ENCODE data around the gene ZSCAN25. TPM values are rescaled to one million over a fixed set of nuclear protein-coding genes. Genes with fewer than 3 reads are reported as not detected.

ZSCAN25 gene
- total RNA-seq, 1 donor from 2014 or later = 31.2 TPM

- H3K36me3 Mint-ChIP-seq (ENCODE audit: low read depth) = peaks cover 94% of the 10 kb centered on the region
- intact Hi-C loops (cut with micrococcal nuclease) = loop anchor here (5.0 to 10.0 kb wide), 2 partner anchors 165 to 462 kb away; partner anchors contain the start of genes COPS6 and ZNF3
- no peak for DNase-seq (ENCODE audit: low spot score)
- peak overlapping the region; percentile 97 for H3K27ac Mint-ChIP-seq
- no peaks in the 10 kb centered on the region for H3K27me3 Mint-ChIP-seq (ENCODE audit: low read depth)
- peaks cover 76% of the 10 kb centered on the region for H3K4me1 Mint-ChIP-seq (ENCODE audit: low read depth)
- no peaks in the 10 kb centered on the region for H3K9me3 Mint-ChIP-seq
- H3K4me3 Mint-ChIP-seq (ENCODE audit: low read depth) = peak overlapping the region; percentile 91
Measured at GRCh38 chr7:99622596-99622995, 5.8 kb downstream of the ZSCAN25 start.

GRCh38 chr7:99623091-99623693 is 6.4 kb downstream of the ZSCAN25 start:
- Mint-ChIP-seq H3K36me3 (ENCODE audit: low read depth) (peaks cover 92% of the 10 kb centered on the region), H3K27me3 (ENCODE audit: low read depth) (no peaks in the 10 kb centered on the region), H3K4me1 (ENCODE audit: low read depth) (peaks cover 70% of the 10 kb centered on the region), H3K4me3 (ENCODE audit: low read depth) (peak overlapping the region; percentile 91), H3K27ac (peak overlapping the region; percentile 97), H3K9me3 (no peaks in the 10 kb centered on the region)
- DNase-seq (ENCODE audit: low spot score) = no peak
- intact Hi-C loops (cut with micrococcal nuclease) = loop anchor here (1.0 to 10.0 kb wide), 3 partner anchors 14 to 462 kb away; partner anchors contain the start of genes COPS6 and ZNF3

- Mint-ChIP-seq H3K27ac (peak overlapping the region; percentile 97), H3K36me3 (ENCODE audit: low read depth) (peaks cover 92% of the 10 kb centered on the region), H3K9me3 (no peaks in the 10 kb centered on the region), H3K4me3 (ENCODE audit: low read depth) (peak overlapping the region; percentile 91), H3K27me3 (ENCODE audit: low read depth) (no peaks in the 10 kb centered on the region), H3K4me1 (ENCODE audit: low read depth) (peaks cover 70% of the 10 kb centered on the region)
- intact Hi-C loops (cut with micrococcal nuclease) = loop anchor here (1.0 to 10.0 kb wide), 3 partner anchors 13 to 461 kb away; partner anchors contain the start of genes COPS6 and ZNF3
- DNase-seq (ENCODE audit: low spot score) = no peak
Measured at GRCh38 chr7:99623702-99624447, 7.1 kb downstream of the ZSCAN25 start.

- H3K27me3 Mint-ChIP-seq (ENCODE audit: low read depth) = no peaks in the 10 kb centered on the region
- peaks cover 64% of the 10 kb centered on the region for H3K4me1 Mint-ChIP-seq (ENCODE audit: low read depth)
- peak overlapping the region; percentile 97 for H3K27ac Mint-ChIP-seq
- intact Hi-C loops (cut with micrococcal nuclease) = loop anchor here (5.0 to 10.0 kb wide), 2 partner anchors 163 to 460 kb away; partner anchors contain the start of genes COPS6 and ZNF3
- H3K9me3 Mint-ChIP-seq = no peaks in the 10 kb centered on the region
- peaks cover 92% of the 10 kb centered on the region for H3K36me3 Mint-ChIP-seq (ENCODE audit: low read depth)
- DNase-seq (ENCODE audit: low spot score) = peak; percentile 72
- peak overlapping the region; percentile 91 for H3K4me3 Mint-ChIP-seq (ENCODE audit: low read depth)
Measured at GRCh38 chr7:99624484-99624883, 7.7 kb downstream of the ZSCAN25 start.

DNA sequence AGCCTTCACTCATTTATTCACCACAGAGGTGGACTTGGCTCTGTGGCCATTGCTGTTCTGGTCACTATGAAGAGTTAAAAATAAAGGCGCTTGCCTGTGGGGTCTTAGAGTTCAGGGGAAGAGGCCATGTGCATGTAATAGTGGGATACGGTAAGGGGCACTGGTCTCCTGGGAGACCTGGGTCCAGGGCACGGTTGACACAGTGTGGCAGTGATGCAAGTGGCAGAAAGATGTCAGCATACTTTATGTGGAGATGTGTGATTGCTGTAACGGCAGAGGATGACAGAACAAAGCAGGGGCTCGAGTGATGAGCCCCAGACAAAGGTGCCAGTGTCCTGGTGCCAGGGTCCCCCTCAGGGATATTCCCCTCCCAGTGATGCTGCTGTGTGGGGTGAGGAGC is 8.6 kb downstream of the ZSCAN25 start:
- Mint-ChIP-seq H3K4me1 (ENCODE audit: low read depth) (peaks cover 65% of the 10 kb centered on the region), H3K27ac (peak overlapping the region; percentile 97), H3K9me3 (no peaks in the 10 kb centered on the region), H3K27me3 (ENCODE audit: low read depth) (no peaks in the 10 kb centered on the region), H3K4me3 (ENCODE audit: low read depth) (peak overlapping the region; percentile 91), H3K36me3 (ENCODE audit: low read depth) (peaks cover 94% of the 10 kb centered on the region)
- no peak for DNase-seq (ENCODE audit: low spot score)
- intact Hi-C loops (cut with micrococcal nuclease) = loop anchor here (10.0 kb wide), 1 partner anchor 459 kb away; the partner anchor contains the start of genes COPS6 and ZNF3

GRCh38 chr7:99625961-99626360 is 9.2 kb downstream of the ZSCAN25 start:
- Mint-ChIP-seq H3K4me1 (ENCODE audit: low read depth) (peaks cover 70% of the 10 kb centered on the region), H3K27ac (peak overlapping the region; percentile 38), H3K36me3 (ENCODE audit: low read depth) (peaks cover 94% of the 10 kb centered on the region), H3K9me3 (no peaks in the 10 kb centered on the region), H3K27me3 (ENCODE audit: low read depth) (no peaks in the 10 kb centered on the region), H3K4me3 (ENCODE audit: low read depth) (peak overlapping the region; percentile 91)
- intact Hi-C loops (cut with micrococcal nuclease) = loop anchor here (10.0 kb wide), 1 partner anchor 459 kb away; the partner anchor contains the start of genes COPS6 and ZNF3
- no peak for DNase-seq (ENCODE audit: low spot score)

DNA sequence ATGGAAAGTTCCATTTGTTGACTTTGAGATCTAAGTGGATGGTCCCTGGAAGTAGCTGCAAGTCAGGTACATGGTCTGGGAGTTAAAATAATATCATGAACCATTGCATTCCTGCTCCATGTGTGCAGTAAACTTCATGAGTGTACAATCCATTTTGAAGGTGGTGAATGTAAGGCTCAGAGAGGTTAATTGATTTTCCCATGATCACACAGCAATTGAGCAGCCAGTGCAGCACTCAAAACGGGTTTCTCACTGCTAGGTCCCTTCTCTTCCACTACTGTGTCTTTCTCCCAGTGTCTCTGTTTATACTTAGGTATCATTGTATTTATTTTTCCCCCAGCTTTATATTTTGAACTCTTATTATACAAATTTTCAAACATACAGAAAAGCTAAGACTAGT is 9.9 kb downstream of the ZSCAN25 start:
- Mint-ChIP-seq H3K36me3 (ENCODE audit: low read depth) (peaks cover 94% of the 10 kb centered on the region), H3K9me3 (no peaks in the 10 kb centered on the region), H3K27ac (peak overlapping the region; percentile 38), H3K4me1 (ENCODE audit: low read depth) (peaks cover 69% of the 10 kb centered on the region), H3K27me3 (ENCODE audit: low read depth) (no peaks in the 10 kb centered on the region), H3K4me3 (ENCODE audit: low read depth) (no peak overlapping the region)
- intact Hi-C loops (cut with micrococcal nuclease) = loop anchor here (10.0 kb wide), 1 partner anchor 458 kb away; the partner anchor contains the start of genes COPS6 and ZNF3
- DNase-seq (ENCODE audit: low spot score) = no peak

- no peaks in the 10 kb centered on the region for H3K27me3 Mint-ChIP-seq (ENCODE audit: low read depth)
- peaks cover 64% of the 10 kb centered on the region for H3K4me1 Mint-ChIP-seq (ENCODE audit: low read depth)
- DNase-seq (ENCODE audit: low spot score) = no peak
- intact Hi-C loops (cut with micrococcal nuclease) = loop anchor here (10.0 kb wide), 1 partner anchor 457 kb away; the partner anchor contains the start of genes COPS6 and ZNF3
- peaks cover 92% of the 10 kb centered on the region for H3K36me3 Mint-ChIP-seq (ENCODE audit: low read depth)
- no peaks in the 10 kb centered on the region for H3K9me3 Mint-ChIP-seq
- no peak overlapping the region for H3K4me3 Mint-ChIP-seq (ENCODE audit: low read depth)
- H3K27ac Mint-ChIP-seq = no peak overlapping the region
Measured at GRCh38 chr7:99627513-99627912, 10.8 kb downstream of the ZSCAN25 start.

DNA sequence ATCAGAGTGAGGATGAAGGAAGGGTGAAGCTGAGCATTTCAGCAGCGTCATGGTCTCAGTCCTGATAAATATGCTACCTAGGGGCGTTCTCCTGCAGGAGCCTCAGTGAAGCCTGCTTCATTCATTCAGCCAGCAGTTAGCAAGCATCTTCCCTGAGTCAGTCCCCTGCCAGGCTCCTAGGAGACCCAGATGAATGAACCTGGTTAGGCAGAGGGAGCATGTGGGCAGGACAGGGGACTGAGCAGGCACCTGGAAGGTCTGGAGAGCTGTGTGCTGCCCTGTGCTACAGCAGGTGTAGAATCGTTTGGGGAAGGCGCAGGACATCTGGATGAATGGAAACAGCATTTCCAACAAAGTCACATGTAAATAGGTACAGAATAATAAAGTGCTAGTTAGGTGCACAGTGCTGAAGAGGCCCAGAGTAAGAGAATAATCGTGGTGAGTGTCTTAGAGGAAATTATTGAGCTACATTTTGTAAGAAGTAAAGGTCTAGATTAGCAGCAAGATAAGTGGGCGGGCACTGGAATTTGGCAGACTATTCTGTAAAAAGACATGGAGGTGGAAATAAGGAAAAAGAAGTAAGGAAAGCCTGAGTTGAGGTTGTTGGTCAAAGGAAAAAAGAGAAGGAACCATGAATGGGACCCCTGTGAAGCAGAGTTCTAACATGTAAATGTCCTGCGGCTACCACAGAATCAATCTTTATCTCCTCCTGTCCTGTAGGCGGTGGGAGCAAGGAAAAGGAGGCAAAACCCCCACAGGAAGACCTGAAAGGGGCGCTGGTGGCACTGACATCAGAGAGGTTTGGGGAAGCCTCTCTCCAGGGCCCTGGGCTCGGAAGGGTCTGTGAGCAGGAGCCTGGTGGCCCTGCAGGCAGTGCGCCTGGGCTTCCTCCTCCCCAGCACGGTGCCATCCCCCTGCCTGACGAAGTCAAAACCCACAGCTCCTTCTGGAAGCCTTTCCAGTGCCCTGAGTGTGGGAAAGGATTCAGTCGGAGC is 12.0 kb downstream of the ZSCAN25 start:
- no peaks in the 10 kb centered on the region for H3K27me3 Mint-ChIP-seq (ENCODE audit: low read depth)

DNA sequence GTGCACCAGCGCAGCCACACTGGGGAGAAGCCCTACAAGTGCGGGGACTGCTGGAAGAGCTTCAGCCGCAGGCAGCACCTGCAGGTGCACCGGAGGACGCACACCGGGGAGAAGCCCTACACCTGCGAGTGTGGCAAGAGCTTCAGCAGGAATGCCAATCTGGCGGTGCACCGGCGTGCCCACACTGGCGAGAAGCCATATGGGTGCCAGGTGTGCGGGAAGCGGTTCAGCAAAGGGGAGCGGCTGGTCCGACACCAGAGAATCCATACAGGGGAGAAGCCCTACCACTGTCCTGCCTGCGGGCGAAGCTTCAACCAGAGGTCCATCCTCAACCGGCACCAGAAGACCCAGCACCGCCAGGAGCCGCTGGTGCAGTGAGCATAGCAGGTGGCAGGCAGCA is 12.9 kb downstream of the ZSCAN25 start:
- Mint-ChIP-seq H3K27ac (no peak overlapping the region), H3K27me3 (ENCODE audit: low read depth) (no peaks in the 10 kb centered on the region), H3K4me1 (ENCODE audit: low read depth) (peaks cover 43% of the 10 kb centered on the region), H3K4me3 (ENCODE audit: low read depth) (no peak overlapping the region), H3K36me3 (ENCODE audit: low read depth) (peaks cover 82% of the 10 kb centered on the region), H3K9me3 (no peaks in the 10 kb centered on the region)
- DNase-seq (ENCODE audit: low spot score) = no peak
- intact Hi-C loops (cut with micrococcal nuclease) = loop anchor here (10.0 kb wide), 1 partner anchor 455 kb away; the partner anchor contains the start of genes COPS6 and ZNF3

More for the DNA sequence above, 12.0 kb downstream of the ZSCAN25 start:
- Mint-ChIP-seq H3K36me3 (ENCODE audit: low read depth) (peaks cover 90% of the 10 kb centered on the region), H3K4me3 (ENCODE audit: low read depth) (no peak overlapping the region), H3K9me3 (no peaks in the 10 kb centered on the region), H3K4me1 (ENCODE audit: low read depth) (peaks cover 52% of the 10 kb centered on the region), H3K27ac (peak overlapping the region; percentile 39)
- intact Hi-C loops (cut with micrococcal nuclease) = loop anchor here (10.0 kb wide), 1 partner anchor 456 kb away; the partner anchor contains the start of genes COPS6 and ZNF3
- DNase-seq (ENCODE audit: low spot score) = no peak

DNA sequence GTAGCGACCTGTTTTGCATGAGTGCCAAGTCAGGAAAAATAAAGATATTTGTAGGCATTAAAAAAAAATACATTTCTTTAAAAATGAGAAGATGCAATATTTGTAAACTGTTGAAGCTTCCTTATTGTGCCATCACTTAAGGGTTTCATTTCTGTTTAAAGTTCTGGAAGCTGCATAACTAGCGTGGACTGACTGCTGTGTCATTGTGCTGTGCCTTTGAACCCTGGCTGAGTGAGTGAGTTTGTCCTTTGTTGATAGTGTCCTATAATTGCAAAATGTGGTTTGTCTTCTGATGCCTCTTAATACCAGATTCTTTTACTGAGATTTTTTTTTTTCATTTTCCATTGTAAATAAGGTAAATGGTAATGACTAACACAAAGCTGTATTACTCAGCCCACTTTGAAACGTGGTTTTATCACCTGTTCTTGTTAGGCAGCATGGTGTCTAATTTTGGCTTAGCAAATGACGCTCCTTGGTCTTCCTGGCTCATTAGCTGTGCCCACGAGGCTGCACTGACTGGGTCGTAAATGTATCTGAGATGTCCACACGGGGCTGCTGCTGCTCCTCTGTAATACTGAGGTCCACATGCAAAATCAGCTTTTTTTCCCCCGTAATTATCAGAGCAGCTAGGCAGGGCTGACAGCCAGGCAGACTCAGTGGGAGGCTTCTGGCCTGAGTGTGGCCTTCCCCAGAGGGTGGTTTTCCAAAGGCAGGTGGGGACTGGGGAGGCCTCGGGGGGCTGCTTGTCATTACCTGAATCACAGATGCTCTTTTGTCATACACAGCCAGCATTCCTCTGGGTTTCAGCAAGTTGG is 14.8 kb downstream of the ZSCAN25 start:
- no peak for DNase-seq (ENCODE audit: low spot score)
- Mint-ChIP-seq H3K4me3 (ENCODE audit: low read depth) (no peak overlapping the region), H3K36me3 (ENCODE audit: low read depth) (peaks cover 73% of the 10 kb centered on the region), H3K27me3 (ENCODE audit: low read depth) (no peaks in the 10 kb centered on the region), H3K27ac (peak overlapping the region; percentile 51), H3K4me1 (ENCODE audit: low read depth) (peaks cover 30% of the 10 kb centered on the region), H3K9me3 (no peaks in the 10 kb centered on the region)
- intact Hi-C loops (cut with micrococcal nuclease) = no loop called here
